H9 (cell line): Measurements from ENCODE around the gene HLA-E. TPM values are rescaled to one million over a fixed set of nuclear protein-coding genes. Genes with fewer than 3 reads are reported as not detected.

Source experiments
- DNase-seq: peaks from one replicate; pipeline ENCODE4 v3.0.0-alpha.2; 2017
- H2AFZ ChIP-seq: one replicate; pipeline ENCODE4 v1.6.1; 2013; ENCODE audit warnings: mild to moderate bottlenecking, low read length, control low read depth, moderate library complexity
- H2AK5ac ChIP-seq: 2 replicates; pipeline ENCODE4 v1.6.1; 2013; ENCODE audit warnings: low read length, control low read depth, mixed read lengths; ENCODE audit not compliant: insufficient read length
- H2BK120ac ChIP-seq: one replicate; pipeline ENCODE4 v1.6.1; 2013; ENCODE audit warnings: low read depth, mild to moderate bottlenecking, low read length, control low read depth, inconsistent platforms; ENCODE audit not compliant: poor library complexity, severe bottlenecking
- H2BK12ac ChIP-seq: 2 replicates; pipeline ENCODE4 v1.6.1; 2013; ENCODE audit warnings: low read length, control low read depth, mixed read lengths, low read depth; ENCODE audit not compliant: insufficient read length
- H2BK15ac ChIP-seq: 2 replicates; pipeline ENCODE4 v1.6.1; 2013; ENCODE audit warnings: low read depth, low read length, control low read depth
- H2BK20ac ChIP-seq: one replicate; pipeline ENCODE4 v1.6.1; 2013; ENCODE audit warnings: low read depth, mild to moderate bottlenecking, low read length, control low read depth, inconsistent platforms; ENCODE audit not compliant: poor library complexity, severe bottlenecking
- H2BK5ac ChIP-seq: 2 replicates; pipeline ENCODE4 v1.6.1; 2013; ENCODE audit warnings: low read length, control low read depth, mixed read lengths; ENCODE audit not compliant: insufficient read length
- H3K14ac ChIP-seq: 2 replicates; pipeline ENCODE4 v1.6.1; 2013; ENCODE audit warnings: low read length, control low read depth; ENCODE audit not compliant: insufficient read depth
- H3K18ac ChIP-seq: 2 replicates; pipeline ENCODE4 v1.6.1; 2013; ENCODE audit warnings: low read depth, mild to moderate bottlenecking, mixed read lengths, low read length, control low read depth; ENCODE audit not compliant: insufficient read length
- H3K23ac ChIP-seq: 2 replicates; pipeline ENCODE4 v1.6.1; 2013; ENCODE audit warnings: low read length, control low read depth, mixed read lengths, low read depth; ENCODE audit not compliant: insufficient read length
- H3K23me2 ChIP-seq: 2 replicates; pipeline ENCODE4 v1.6.1; 2013; ENCODE audit warnings: low read depth, mild to moderate bottlenecking, mixed read lengths, low read length, control low read depth; ENCODE audit not compliant: insufficient read length, poor library complexity, severe bottlenecking
- H3K27ac ChIP-seq: 2 replicates; pipeline ENCODE4 v1.5.1; 2013; ENCODE audit warnings: low read length, control low read depth, mixed read lengths, low read depth; ENCODE audit not compliant: insufficient read length
- H3K27me3 ChIP-seq: 2 replicates; pipeline ENCODE4 v1.6.1; 2013; ENCODE audit warnings: low read length, control low read depth, inconsistent platforms; ENCODE audit not compliant: insufficient read depth
- H3K4ac ChIP-seq: 2 replicates; pipeline ENCODE4 v1.6.1; 2013; ENCODE audit warnings: low read depth, mild to moderate bottlenecking, control low read depth, inconsistent platforms, low read length, moderate library complexity
- H3K4me1 ChIP-seq: 2 replicates; pipeline ENCODE4 v1.6.1; 2013; ENCODE audit warnings: low read length, control low read depth, inconsistent platforms; ENCODE audit not compliant: insufficient read depth
- H3K4me2 ChIP-seq: 2 replicates; pipeline ENCODE4 v1.6.1; 2013; ENCODE audit warnings: low read length, control low read depth, mixed read lengths; ENCODE audit not compliant: insufficient read length, insufficient read depth
- H3K56ac ChIP-seq: 2 replicates; pipeline ENCODE4 v1.6.1; 2013; ENCODE audit warnings: low read depth, mild to moderate bottlenecking, mixed read lengths, low read length, control low read depth; ENCODE audit not compliant: insufficient read length
- H3K79me1 ChIP-seq: 2 replicates; pipeline ENCODE4 v1.6.1; 2013; ENCODE audit warnings: low read depth, mild to moderate bottlenecking, moderate library complexity, low read length, control low read depth, inconsistent platforms; ENCODE audit not compliant: insufficient read depth, poor library complexity, severe bottlenecking
- H3K79me2 ChIP-seq: 2 replicates; pipeline ENCODE4 v1.6.1; 2013; ENCODE audit warnings: low read length, control low read depth, inconsistent platforms; ENCODE audit not compliant: insufficient read depth
- H3K9ac ChIP-seq: 2 replicates; pipeline ENCODE4 v1.6.1; 2013; ENCODE audit warnings: low read length, control low read depth, mixed read lengths; ENCODE audit not compliant: insufficient read length; ENCODE audit errors: extremely low read depth
- H3K9me3 ChIP-seq: one replicate; pipeline ENCODE4 v1.6.1; 2013; ENCODE audit warnings: low read depth, low read length, inconsistent platforms; ENCODE audit not compliant: control insufficient read depth
- H3T11ph ChIP-seq: one replicate; pipeline ENCODE4 v1.6.1; 2013; ENCODE audit warnings: mild to moderate bottlenecking, low read length, control low read depth, inconsistent platforms
- H4K20me1 ChIP-seq: one replicate; pipeline ENCODE4 v1.6.1; 2013; ENCODE audit not compliant: control insufficient read depth, insufficient read length, insufficient read depth
- H4K5ac ChIP-seq: 2 replicates; pipeline ENCODE4 v1.6.1; 2013; ENCODE audit warnings: low read depth, mild to moderate bottlenecking, mixed read lengths, low read length, control low read depth; ENCODE audit not compliant: insufficient read length
- H4K8ac ChIP-seq: replicated peaks from 2 replicates; pipeline ENCODE4 v1.6.1; 2013; ENCODE audit warnings: low read length, control low read depth, mixed read lengths, low read depth; ENCODE audit not compliant: insufficient read length
- H4K91ac ChIP-seq: 2 replicates; pipeline ENCODE4 v1.6.1; 2013; ENCODE audit warnings: low read depth, mild to moderate bottlenecking, moderate library complexity, mixed read lengths, low read length, control low read depth; ENCODE audit not compliant: insufficient read length
- H3K27ac Mint-ChIP-seq, 3 experiments: 2 replicates in 2 of 3; 3 replicates in 1 of 3; pipeline ENCODE4 v1.8.0; 2020 to 2021; ENCODE audit warnings: mixed read lengths in 3 of 3, mild to moderate bottlenecking in 1 of 3, moderate library complexity in 1 of 3
- H3K27me3 Mint-ChIP-seq: 2 replicates; pipeline ENCODE4 v1.8.0; 2021; ENCODE audit warnings: low read depth, mild to moderate bottlenecking, moderate library complexity, mixed read lengths
- H3K36me3 Mint-ChIP-seq, 3 experiments: 2 replicates in 2 of 3; 3 replicates in 1 of 3; pipeline ENCODE4 v1.8.0; 2020 to 2021; ENCODE audit warnings: low read depth in 3 of 3, mixed read lengths in 3 of 3; ENCODE audit not compliant: insufficient read depth in 1 of 3
- H3K4me1 Mint-ChIP-seq, 2 experiments: 2 replicates each; pipeline ENCODE4 v1.8.0; 2020; ENCODE audit warnings: mixed read lengths in 2 of 2
- H3K4me3 Mint-ChIP-seq, 2 experiments: 2 replicates in 1 of 2; 3 replicates in 1 of 2; pipeline ENCODE4 v1.8.0; 2020 to 2021; ENCODE audit warnings: mild to moderate bottlenecking in 2 of 2, mixed read lengths in 2 of 2, moderate library complexity in 1 of 2
- H3K9me3 Mint-ChIP-seq, 2 experiments: 2 replicates in 1 of 2; 3 replicates in 1 of 2; pipeline ENCODE4 v1.8.0; 2020; ENCODE audit warnings: mild to moderate bottlenecking in 2 of 2, mixed read lengths in 2 of 2, moderate library complexity in 1 of 2
- WGBS: extraction: QIAGEN DNeasy Blood & Tissue Kit; methylation state at CpG from one replicate; pipeline ENCODE4 v1.1.7; 2013; ENCODE audit warnings: missing lambda C conversion rate, low lambda C conversion rate, mixed read lengths; ENCODE audit not compliant: insufficient read length; ENCODE audit errors: extremely low coverage; 5-methylcytosine and 5-hydroxymethylcytosine counted together
- total RNA-seq: library from RNA; stranded (reverse); gene quantifications from 2 replicates; pipeline ENCODE4 v1.2.1, GENCODE V29; 2021
- TF ChIP-seq, protein P1 (sequence below): fragments of 200-600 bp; sonication (generic); conservative IDR thresholded peaks from 3 replicates; pipeline ENCODE4 v1.8.0; 2021; ENCODE audit warnings: antibody characterized with exemption, mild to moderate bottlenecking

Gene HLA-E
- total RNA-seq, 1 experiment from 2014 or later, result 28.1 TPM

DNA sequence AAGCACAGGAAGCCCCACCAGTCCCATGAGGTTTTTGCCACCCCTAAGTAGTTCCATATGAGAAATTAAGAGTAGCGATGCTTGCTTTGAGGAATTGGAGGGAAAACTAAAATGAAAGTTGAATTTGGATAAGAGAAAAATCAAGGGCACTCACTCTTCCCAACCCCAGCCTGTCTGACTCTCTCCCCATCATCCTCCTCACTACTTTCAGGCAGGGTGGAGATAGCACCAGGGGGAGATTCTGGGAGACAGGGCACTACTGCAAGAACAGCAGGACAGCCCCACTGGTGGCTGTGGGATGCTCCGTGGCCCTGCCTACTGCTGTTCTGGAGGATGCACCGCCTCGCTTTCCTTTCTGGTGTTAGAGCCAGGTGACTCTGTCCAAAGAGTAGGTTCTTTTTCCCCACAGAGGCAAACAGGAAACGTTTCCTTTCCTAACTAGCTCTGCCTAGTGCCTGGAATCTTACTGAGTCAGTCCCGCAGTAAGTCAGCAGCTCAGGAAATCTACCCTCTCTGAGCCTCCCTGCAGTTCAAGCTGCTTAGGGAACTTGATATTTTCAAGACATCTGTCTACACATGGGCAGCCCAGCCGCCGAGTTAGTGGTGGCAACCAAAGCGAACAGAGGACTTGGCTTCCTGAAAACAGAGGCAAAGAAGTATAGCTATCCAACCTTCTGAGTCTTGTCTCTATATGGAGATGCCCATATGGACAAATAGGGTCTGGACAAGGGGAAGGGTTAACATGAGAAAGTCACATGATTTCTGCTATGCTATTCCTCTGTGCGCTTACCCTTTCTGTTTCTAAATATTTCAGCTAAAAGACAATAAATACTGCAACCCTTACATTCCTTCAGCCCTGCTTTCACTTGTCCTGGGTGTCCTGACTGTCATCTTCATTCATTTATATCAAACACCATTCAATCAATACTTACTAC, 11.4 kb downstream of the HLA-E start:
- WGBS, result no CpG with 5 or more reads among the region's 10 CpGs
- no peaks in the 10 kb centered on the region for H3K9me3 ChIP-seq
- H4K91ac ChIP-seq, result no peak overlapping the region
- no peak overlapping the region for H3K9ac ChIP-seq
- no peak overlapping the region for H4K5ac ChIP-seq
- H3K18ac ChIP-seq, result no peak overlapping the region
- peaks cover 0 to 4% of the 10 kb centered on the region in 2 experiments; a peak in 2 of 4 replicates for H3K4me1 Mint-ChIP-seq
- H3K56ac ChIP-seq, result no peak overlapping the region
- H3K27ac ChIP-seq, result no peak overlapping the region
- no peak overlapping the region for H2AFZ ChIP-seq
- H3T11ph ChIP-seq, result no peak overlapping the region
- H4K8ac ChIP-seq, result no peak overlapping the region
- TF ChIP-seq, protein P1, sequence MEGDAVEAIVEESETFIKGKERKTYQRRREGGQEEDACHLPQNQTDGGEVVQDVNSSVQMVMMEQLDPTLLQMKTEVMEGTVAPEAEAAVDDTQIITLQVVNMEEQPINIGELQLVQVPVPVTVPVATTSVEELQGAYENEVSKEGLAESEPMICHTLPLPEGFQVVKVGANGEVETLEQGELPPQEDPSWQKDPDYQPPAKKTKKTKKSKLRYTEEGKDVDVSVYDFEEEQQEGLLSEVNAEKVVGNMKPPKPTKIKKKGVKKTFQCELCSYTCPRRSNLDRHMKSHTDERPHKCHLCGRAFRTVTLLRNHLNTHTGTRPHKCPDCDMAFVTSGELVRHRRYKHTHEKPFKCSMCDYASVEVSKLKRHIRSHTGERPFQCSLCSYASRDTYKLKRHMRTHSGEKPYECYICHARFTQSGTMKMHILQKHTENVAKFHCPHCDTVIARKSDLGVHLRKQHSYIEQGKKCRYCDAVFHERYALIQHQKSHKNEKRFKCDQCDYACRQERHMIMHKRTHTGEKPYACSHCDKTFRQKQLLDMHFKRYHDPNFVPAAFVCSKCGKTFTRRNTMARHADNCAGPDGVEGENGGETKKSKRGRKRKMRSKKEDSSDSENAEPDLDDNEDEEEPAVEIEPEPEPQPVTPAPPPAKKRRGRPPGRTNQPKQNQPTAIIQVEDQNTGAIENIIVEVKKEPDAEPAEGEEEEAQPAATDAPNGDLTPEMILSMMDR, result no peak
- H3K36me3 Mint-ChIP-seq, result no peaks in the 10 kb centered on the region; a peak in 1 of 7 replicates
- no peak overlapping the region for H3K23ac ChIP-seq
- H2BK15ac ChIP-seq, result no peak overlapping the region
- H3K23me2 ChIP-seq, result no peaks in the 10 kb centered on the region
- H3K4me1 ChIP-seq, result no peaks in the 10 kb centered on the region
- H3K79me2 ChIP-seq, result no peaks in the 10 kb centered on the region
- no peak overlapping the region for H2BK12ac ChIP-seq
- DNase-seq, result no peak
- no peak overlapping the region for H3K4ac ChIP-seq
- peaks cover 5 to 14% of the 10 kb centered on the region in 2 experiments for H3K9me3 Mint-ChIP-seq
- no peak overlapping the region for H3K4me2 ChIP-seq
- H3K14ac ChIP-seq, result no peak overlapping the region
- no peak overlapping the region for H2BK120ac ChIP-seq
- H2BK20ac ChIP-seq, result no peak overlapping the region
- H2AK5ac ChIP-seq, result no peak overlapping the region
- no peaks in the 10 kb centered on the region for H4K20me1 ChIP-seq
- no peaks in the 10 kb centered on the region for H3K27me3 ChIP-seq
- H3K27me3 Mint-ChIP-seq, result peaks cover 2% of the 10 kb centered on the region; the same call in 1 of the 2 replicates
- no peaks in the 10 kb centered on the region for H3K79me1 ChIP-seq
- H3K4me3 Mint-ChIP-seq, result no peak overlapping the region; a peak in 1 of 5 replicates
- no peak overlapping the region for H3K27ac Mint-ChIP-seq
- H2BK5ac ChIP-seq, result no peak overlapping the region
